Stimulated activated CD4-positive, alpha-beta T cell treated with anti-CD3 and anti-CD28 coated beads, Interleukin-1b, Interleukin-23, amount 100 ng/mL, for 4 hours (primary cell): ENCODE results near the gene KRCC1.
"Not testable (repeated sequence)": the region's sequence is repeated elsewhere in the genome, so short reads cannot be mapped to it uniquely, and the experiment has no call there.

Source experiments
- DNase-seq, 2 donors: peaks; one replicate each; pipeline ENCODE4 v3.0.0-alpha.2; 2020; ENCODE audit warnings: low read depth in 2 of 2

Gene KRCC1

DNA sequence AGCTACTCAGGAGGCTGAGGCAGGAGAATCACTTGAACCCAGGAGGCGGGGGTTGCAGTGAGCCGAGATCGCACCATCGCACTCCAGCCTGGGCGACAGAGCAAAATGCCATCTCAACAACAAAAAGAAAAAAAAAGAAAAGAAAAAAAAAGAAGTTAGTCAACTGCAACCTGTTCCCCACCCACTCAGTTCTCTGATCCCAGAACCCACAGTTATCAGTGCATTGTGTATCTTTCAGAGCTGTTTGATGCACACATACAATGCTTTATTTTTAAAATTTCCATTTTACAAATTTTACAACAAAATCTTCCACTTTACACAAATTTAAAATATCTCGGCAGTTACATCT lies 53.2 kb downstream of the KRCC1 start:
- DNase-seq, result no peak

GRCh38 chr2:88000474-88000873 lies 55.1 kb downstream of the KRCC1 start:
- not testable (repeated sequence) for DNase-seq

DNA sequence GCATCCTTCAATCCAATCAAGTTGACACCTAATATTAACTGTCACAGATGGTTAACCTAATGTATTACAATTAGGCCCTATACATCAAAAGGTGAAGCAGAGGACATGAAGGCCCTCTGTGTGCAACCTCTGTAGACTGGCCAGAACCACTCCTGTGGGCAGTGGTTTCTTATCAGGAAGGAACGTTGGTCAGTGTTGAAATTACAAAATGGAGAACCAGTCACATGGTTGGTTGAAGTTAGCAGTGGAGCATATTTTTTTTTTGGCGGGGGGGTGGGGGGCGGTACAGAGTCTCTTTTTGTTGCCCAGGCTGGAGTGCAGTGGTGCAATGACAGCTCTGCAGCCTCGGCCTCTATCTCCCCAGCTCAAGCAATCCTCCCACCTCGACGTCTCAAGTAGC lies 59.0 kb downstream of the KRCC1 start:
- DNase-seq, result no peak

DNA sequence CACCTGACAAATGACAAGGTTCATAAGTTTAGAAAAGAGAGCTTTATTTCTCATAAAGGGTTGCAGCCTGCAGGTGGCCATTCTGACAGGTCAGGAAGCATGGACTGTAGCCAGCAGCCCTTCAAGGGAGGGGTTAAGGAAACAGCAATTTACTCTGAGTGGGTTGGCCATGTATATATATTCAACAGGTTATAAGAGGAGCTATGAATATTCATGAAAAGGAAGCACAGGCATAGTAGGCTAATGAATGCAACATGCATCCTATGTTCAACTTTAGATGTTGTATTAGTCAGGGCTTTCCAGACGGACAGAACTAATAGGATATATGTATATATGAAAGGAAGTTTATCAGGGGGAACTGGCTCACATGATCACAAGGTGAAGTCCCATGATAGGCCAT lies 59.8 kb downstream of the KRCC1 start:
- no peak for DNase-seq

GRCh38 chr2:87994304-87994850 lies 61.2 kb downstream of the KRCC1 start:
- DNase-seq, result not testable (repeated sequence)

DNA sequence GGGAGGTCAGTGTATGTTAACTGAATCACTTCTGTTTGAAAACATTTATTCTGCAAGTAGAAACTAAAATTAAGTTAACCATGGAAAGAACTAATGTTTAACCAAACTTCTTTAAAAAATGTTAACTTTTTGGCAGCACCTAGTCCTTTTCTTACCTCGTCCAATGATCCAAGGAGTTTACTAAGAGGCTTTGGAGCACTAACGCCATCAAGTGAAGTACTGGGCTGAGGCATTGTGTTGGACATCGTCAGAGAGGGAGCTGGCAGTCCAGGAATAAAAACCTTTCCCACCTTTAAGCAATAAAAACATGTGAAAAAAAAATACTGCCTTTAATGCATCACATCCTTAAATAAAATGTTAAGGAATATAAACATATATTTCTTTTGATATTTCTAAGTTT lies 63.0 kb downstream of the KRCC1 start:
- DNase-seq, result not testable (repeated sequence)

DNA sequence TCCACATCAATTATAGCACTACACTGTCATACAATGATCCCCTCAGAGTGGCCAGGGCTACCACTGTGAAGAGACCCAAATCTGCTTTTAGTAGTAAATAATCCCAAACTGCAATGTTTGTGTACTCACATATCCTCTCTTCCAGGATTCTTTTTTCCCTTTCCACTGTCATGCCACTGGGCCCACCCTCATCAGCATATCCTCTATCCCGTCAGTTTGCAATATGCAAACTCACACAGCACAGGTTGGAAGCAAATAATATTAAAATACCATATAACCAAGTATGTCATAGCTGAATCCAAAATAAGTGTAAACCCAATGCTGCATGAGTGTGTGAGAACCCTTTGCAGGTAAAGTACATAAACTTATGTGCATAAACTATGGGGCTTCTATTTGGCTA lies 68.1 kb downstream of the KRCC1 start:
- DNase-seq, result not testable (repeated sequence)

DNA sequence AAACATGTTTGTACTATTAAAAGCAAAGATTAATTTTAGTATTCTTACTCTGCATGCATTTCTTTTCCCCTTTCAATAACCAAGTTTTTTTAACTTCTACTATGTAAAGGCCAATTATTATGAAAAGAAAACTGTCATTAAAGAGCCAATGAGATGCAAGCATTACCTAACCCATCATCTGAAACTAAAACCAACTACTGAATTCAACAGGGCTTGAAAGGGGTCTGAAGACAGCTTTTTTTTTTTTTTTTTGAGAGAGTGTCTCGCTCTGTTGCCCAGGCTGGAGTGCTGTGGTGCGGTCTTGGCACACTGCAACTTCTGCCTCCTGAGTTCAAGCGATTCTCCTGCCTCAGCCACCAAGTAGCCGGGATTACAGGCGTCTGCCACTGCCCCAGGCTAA lies 69.7 kb downstream of the KRCC1 start:
- not testable (repeated sequence) for DNase-seq

- not testable (repeated sequence) for DNase-seq
Observed at GRCh38 chr2:87981182-87981581, 74.4 kb downstream of the KRCC1 start.
